Central memory CD4-positive, alpha-beta T cell (primary cell): Measurements from ENCODE around the gene RNF166.

ENCODE experiments used
- DNase-seq: peaks from one replicate; pipeline ENCODE4 v3.0.0; 2022

Gene RNF166

DNA sequence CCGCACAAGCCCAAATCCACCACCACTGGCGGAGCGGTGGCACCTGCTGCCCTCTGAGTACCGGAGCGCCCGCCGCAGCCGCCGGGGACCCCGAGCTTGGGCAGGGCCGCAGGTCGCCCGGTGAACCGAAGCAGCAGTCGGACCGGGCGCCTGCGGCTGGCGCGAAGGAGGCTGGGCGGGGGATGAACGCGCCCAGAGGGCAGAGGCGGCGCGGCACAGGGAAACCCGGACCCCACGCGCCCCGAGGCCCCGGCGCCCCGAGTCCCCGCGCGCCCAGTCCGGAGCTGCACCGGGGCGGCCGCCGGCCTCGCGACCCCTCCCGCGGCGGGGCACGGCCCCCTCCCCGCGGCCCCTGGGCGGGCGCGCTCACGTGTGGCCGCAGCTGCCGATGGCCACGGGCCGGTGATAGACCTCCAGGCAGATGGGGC lies 393 bp downstream of the RNF166 start:
- DNase-seq = no peak

DNA sequence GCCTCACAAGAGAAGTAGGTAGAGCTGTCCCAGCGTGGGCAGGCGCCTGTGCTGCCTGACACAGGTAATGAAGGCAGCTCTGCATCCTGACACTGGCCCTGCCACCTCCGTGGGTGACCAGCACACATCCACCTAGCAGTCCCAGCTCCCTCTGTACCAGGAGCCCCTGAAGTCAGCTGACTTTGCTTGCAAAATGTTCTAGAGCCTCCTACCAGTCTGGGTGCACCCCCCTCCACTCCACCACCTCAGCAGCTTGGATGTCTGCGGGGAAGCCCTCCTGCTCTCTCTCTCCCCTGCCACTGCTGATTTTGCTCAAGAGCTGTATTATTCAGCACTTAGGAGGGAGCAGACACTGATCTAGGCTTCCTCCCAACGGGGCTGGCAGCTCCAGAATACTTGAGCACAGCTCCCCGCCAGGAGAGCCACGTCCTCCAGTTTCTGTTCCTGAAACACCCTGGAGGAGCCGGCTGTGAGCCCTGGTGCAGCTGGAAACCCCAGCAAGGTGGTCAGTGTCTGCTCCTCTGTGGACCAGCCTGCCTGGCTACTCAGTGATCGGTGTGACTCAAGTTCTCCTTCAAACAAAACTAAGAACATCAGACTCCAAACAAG lies 1.0 kb downstream of the RNF166 start:
- peak; percentile 54 for DNase-seq

DNA sequence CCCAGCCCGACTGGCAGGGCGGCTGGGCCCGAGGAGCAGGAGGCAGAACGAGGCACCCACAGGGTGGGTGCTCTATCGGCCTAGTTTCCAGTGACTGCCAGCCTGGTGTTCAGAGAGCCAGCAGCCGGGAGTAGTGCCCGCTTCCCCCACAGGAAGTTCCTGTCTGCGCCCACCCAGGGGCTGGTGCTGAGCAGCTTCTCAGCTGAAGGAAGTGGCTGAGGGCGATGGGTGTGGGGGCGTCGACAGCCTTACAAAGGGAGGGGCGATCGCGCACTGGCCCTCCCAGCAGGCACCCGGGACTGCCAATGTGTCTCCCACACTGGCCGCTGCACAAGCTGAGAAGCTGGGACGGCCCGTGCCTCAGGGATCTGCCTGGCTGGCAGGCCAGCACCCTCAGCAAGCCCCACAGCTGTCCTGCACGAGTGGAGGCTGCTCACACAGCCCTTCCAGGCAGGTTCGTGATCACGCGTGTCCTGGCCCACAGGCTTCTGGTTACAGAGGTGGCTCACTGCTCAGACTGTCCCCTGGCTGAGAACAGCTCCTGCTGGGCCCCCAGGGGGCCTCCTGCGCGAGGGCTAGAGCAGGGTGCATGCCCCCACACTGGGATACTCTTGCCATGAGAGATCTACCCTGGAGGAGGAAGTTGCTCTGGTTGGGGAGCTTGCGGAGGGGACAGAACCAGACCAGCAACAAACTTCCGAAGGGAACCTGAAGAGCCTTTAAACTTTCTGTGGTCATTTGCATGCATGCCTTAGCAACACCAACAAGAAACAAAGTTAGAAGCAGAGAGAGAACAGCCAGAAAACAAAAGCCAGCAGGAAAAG lies 2.5 kb downstream of the RNF166 start:
- DNase-seq = peak; percentile 73

DNA sequence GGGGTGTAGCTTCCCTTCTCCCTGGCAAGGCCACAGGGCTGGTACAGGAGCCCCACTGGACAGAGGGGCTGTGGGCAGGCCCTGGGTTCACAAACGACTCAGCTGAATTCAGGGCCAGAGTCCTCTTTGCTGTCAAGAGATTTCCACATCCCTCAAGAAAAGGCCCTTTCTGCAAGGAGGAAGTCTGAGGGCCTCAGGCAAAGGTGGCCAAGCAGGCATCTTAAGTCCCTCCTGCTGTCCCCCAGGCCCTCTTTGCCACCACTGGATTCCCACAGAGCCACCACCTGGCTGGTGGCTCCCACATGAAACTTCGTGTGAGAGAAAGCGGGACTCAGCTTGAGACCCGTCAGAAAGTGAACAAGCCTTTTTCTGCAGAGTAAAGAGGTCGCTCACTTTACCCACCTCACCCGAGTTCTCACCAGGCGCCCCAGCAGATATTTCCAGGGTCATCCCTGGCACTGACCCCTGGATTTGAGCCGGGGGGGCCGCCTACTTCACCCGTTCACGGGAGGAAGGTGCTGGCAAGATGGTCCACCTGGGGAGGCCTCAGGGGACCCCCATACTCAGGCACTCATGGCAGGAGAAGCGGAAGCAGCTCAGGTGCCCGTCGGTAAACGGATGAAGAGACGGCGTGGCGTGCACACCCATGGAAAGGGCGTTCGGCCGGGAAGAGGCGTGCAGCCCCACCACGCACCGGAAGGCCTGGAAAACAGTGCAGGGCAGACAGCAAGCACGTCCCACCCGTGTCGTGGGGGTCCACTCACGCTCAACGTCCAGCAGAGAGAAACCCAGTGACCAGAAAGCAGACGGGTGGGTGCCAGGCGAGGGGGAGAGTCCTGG lies 3.6 kb downstream of the RNF166 start:
- no peak for DNase-seq

DNA sequence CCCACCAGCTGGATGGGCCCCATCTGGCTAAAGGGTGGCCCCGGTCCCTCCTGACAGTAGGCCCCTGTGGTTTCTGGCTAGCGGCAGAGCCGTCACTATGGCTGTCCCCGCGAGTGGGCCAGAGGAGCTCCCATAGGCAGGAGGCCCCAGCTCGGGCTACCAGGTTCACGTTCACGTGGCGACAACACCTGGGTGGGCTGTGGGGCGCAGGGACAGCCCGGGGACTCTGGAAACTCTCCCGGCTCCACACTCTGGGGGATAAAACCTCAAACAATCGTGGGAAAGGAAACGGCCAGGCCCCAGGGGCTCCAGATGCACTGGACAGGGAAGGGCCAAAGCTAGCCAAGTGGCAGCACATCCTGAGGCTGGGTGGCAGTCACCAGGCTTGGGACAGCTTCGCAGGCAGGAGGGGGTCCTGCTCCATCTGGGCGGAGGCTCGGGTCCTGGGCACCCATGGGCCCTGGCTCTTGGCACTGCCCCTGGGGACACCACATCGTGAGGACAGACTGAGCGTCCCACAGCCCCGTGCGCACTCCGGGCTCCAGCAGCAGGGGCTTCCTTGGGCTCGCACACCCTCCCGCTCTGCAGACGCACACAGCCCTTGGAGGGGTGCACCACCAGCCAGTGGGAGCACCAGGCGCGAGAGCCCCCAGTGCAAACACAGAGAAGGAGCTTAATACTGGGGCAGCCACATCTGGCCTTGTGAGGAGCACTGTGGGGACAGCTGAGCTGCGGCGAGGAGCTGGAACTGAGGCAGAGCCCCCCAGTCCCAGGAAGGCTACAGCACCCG lies 4.4 kb downstream of the RNF166 start:
- DNase-seq = no peak

DNA sequence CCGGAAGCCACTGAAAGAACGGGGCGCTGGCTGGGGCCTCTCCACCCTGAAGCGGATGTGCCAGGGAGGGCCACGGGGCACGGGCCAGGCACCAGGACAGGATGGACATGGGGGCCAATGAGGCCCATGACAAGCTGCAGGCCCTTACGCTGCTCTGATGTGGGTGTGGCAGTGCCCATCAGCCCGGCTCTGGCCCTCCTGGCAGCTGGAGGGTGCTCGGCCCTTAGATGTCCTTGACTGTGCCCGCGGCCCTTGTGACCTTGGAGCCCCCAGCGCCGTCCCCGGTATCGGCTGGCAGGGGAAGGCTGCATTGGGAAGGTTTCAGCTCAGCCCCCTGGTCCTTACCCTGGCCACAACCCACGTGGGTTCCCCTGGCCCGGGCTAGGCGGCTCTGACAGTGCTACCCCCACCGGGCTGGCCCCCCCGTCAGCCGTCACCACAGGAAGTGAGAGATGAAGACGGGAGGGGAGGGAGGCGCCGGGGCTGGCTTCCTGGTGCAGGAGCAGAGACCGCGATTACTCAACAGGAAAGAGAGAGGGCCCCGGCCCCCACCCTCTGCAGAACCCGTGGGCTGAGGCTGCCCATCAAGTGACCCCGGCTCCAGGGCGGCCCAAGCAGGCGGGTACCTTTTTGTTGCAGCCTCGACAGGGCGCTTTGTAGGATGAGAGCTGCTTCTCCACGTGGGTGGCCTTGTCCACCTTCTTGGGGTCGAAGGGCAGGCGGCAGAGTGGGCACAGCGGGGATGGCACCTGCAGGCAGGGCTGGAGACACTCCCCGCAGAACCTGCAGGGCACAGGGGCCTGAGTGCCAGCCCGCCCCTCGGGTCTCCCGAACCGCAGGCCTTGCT lies 5.3 kb downstream of the RNF166 start:
- peak; percentile 97 for DNase-seq

DNA sequence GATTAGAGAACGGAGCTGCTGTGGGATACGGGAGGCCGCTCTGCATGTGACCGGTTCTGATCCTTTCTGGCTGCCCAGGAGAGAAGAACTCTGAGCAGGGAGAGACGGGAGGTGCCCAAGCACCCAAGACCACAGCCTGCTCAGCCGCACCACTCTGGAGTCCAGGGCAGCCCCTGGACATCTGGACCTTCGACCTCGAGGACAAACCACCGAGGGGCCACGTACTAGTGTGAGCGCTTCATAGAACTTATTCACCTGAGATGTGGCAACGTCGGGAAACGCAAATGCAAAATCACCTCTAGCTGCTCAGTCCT lies 5.9 kb downstream of the RNF166 start:
- DNase-seq = no peak

DNA sequence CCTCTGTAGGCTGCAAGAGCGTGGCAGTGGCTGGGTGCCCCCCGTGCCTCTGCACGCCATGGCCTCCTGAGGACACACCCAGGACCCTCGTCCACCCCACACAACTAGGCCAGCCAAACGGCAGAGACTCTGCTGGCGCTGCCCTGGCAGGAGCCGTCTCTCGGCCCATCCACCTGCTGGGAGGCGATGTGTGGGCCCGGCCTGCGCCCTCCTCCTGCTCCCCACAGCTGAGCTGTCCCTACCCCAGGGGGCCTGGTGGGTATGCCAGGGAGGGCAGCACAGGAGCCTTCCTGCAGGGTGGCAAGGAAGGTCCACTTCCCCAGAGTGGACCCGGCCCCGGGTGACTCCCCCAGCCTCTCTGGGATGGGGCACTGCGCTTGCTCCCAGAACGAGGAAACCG lies 7.0 kb downstream of the RNF166 start:
- DNase-seq = no peak

DNA sequence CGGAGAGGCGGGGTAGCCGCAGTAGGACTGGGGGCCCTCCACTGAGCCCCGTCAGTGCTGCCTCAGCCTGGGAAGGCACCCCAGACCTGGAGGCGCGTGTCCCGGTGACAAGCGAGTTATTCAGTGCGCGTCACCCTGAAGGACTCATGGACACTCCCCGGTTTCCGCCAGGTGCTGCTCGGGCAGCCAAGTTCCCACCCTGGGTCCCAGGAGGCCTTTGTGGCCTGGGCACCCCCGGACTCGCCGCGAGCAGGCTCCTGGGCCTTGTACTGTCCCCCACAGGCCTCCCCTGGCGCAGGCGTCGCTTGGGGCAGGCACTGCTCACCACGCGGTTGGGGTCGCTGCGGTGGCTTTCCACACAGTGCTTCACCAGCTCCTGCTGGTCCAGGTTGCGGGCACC lies 7.6 kb downstream of the RNF166 start:
- no peak for DNase-seq

DNA sequence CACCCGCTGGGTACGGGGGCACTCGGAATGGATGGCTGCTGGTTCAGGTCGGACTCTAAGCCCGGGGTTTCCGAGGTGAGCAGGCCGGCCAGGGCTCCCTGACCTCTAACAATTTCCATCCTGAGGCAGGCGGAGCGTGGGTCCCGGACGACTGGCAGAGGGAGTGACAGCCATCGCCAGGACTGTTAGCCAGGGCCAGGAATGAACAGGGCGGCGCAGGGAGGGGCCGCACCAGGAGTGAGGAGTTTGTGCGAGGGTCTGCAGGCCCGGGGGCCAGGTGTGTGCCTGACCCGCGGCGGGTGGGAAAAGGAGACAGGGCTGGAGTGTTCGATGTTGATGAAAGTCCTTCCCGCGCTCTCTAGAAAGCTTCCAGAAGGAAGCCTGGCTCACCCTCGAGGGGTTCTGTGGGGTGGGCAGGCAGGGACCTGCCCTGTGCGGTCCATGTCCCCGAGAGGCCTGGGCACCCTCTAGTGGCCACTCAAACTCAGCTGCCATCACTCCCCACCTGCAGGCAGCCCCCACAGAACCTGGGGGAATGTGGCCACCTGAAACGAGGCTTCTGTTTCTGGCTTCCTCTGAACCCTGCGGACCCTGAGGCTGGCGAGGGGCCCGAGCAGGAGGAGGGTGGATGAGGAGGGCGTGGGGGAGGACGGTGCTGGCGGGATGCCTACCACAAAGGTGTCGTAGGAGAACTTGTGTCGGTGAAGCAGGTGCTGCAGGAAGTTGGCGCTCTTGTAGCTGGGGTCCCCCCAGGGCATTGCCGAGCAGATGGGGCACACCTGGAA lies 8.2 kb downstream of the RNF166 start:
- DNase-seq = no peak

DNA sequence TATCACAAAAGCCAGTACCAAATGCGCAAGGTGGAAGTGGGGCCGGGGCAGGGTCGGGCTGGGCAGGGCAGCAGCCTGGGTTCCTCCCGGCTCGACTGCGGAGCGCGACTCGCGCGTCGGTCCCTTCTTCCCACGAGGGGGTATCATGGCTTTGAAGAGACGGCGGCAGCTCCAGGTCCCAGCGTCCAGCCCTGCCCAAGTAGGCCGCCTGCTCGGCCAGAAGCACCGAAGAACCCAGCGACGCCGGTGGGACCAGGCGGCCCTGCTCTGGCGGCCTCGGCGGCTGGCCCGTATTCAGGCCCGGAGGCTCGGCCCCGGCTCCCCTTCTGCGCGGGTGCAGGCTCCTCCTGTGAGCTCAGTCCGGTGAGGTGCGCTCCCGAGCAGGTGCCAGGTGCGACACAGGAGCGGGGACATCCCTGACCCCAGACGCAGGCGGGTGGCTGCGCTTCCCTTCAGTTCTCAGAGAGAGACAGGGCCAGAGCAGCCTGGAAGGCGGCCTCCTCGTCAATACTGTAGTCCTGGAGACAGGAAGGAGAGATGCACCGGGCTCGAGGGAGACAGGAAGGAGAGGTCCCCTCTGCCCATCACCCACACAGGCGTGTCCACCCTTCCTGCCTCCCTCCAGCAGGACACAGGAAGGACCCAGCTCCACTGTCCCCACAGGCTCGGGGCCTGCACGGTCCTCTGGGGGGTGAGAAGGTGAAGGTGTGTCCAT lies 8.9 kb downstream of the RNF166 start:
- no peak for DNase-seq

DNA sequence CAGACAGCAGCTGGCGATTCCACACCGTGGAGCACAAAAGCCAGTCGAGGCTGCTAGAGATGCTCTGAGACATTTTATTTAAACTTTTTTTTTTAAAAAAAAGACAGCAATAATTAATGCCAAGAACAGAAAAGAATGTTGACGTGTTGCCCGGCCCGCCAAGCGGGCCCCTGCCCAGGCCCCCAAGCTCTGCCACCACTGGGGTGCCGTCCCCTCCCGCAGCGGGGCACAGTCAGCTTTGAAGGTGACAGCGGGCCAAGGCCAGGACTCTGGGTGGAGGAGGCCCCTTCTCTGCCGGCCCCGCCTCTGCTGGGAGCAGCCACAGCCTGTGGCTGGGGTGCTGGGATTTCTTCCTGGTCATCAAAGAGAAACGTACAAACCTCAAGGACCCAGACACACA lies 9.8 kb downstream of the RNF166 start:
- DNase-seq = no peak

DNA sequence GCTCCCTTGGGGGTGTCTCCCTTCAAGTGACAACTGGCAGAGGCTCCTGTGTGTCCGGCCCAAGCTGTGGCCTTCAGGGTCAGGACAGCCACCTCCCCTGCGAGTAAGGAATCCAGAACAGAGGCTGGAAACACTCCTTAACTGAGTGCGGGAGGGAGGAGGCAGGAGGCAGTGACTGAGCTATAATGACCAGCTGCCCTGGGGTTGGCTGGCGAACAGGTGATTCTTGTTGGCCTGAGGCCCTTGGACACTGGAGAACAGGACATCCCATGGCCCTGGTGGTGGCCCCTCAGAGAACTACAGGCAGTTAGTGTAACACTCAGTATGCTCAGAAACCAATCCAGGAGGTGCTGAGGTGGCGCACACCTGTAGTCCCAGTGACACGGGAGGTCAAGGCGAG lies 10.5 kb downstream of the RNF166 start:
- no peak for DNase-seq

DNA sequence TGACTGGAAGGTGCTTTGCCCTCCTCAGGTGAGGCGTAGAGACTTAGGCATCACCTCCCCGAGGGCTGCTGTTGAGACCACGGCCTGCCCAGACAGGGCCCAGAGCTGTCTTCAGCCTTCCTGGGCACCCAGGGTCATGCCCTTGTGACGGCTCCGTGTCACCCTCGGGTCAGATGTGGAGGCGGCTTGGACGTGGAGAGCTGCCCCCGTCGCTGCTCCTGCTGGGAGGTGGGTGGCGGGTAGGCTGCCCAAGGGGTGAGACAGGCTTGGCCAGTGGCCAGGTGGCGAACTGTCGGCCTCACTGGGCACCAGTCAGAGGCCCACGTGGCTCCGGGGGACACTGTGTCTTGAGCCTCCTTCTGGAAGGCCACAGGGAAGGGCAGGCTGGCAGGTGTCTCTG lies 11.0 kb downstream of the RNF166 start:
- no peak for DNase-seq

DNA sequence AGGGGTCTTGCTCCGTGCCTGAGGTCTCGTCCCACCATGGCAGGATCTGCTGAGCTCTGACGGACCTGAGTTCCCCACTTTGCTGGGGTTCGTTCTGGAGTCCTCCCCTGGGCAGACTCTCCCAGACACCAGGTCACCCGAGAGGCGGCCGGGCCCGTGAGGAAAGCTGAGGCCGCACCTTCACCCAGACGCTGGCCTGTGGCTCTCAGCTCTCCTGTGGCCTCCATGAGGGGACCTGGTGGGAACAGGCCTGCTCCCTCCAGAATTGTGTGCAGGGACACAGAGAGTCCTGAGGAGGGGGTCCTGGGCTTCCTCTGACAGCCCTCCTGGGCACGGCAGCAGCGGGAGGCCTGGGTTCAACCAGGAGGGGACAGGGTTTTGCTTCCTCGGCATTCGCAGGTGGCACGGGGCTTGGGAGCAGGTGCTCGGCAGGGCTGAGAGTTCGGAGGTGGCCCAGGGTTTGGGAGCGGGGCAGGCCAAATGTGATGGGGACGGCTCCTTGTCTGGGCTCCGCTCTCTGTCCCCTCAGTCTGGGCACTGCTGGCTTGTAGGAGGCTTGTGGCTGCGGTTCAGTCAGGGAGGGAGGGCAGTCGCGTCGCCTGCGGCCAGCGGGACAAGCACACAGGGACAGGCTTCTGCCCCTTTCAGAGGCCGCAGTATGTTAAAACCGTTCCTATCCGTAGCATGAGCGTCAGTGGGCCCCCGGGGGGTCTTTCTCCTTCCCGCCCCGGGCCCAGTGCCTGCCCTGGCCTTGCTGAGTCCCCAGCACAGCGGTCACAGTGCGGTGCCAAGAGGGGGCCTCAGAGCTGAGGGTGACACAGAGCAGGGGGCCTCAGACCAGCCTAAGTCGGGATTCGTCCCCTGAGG lies 11.8 kb downstream of the RNF166 start:
- DNase-seq = no peak

DNA sequence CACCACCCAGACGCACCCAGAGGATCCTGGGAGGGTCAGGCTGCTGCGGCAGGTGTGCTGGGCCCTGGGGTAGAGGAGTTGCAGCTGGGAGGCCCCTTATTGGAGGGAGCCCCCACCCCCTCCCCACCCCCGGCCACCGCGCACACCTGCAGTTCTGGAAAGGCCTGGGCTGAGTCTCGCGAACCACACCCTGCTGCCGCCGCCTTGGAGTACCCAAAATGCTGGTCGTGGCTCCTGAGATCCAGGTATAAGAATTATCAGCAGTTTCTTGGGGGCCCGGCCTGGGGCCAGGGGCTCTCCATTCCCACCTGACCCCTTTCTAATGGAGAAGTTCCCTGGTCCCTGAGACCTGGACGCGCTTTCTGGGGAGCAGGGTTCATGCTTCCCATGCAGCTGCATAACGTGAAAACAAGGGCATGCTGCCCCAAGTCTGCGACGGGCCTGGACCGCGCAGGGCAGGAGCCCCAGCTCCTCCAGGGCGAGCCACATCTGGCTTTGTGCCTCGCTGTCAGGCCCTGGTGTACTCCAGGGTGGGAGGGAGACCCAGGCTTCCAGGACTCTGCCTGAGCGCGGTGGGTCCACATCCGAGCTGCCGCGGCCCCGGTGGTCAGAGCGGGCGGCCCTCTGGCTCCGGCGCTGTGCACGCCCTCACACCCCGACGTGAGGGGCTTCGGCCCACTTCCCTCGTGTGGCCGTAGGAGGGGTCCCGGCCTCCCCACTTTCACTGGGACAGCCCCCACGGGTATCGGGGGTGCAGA lies 12.6 kb downstream of the RNF166 start:
- DNase-seq = no peak

DNA sequence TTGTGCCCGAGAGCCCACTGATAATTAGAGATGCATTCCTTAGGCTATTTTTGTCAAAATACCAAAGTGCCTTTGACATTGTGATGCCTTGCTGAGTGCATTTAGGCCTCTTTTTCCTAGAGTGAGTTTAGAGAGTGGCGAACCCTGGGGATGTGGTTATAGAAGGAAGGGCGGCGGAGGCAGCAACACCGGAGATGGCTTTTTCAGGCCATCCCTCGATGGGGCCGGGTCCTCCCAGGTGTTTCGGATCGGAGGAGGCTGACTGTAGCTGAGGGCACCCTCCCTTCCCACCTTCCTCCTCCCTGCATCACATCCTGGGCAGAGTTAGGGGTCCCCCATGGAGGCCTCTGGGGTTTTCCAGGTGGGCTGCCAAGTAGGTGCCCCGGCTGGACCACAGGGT lies 13.3 kb downstream of the RNF166 start:
- DNase-seq = no peak

DNA sequence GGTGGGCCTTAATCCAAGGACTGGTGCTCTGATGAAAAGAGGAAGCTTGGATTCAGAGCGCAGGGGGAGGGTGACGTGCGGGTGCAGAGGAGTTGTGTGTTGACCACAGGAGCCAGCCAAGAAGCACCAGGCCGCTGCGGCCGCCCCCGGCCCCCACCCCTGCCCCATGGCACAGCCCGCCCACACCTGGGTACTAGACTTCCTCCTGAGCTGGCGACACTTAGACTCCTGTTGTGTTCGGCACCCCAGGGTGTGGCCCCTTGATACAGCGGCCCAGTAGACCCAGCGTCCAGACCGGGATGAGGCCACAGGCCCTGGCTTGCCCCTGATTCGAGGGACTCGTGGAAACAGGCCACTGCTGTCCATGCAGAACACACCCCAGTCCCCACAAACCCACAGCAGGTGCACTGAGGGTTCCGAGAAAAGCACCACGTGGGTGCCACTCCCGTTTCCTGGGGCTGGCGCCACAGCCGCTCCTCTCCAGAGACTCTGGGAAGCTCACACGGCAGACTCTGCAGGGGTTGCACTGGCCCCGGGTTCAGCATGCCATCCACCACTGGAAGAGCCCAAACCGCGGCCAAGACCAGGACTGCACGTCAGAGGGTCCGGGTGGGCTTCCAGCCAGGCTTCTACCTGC lies 14.2 kb downstream of the RNF166 start:
- no peak for DNase-seq
